RWPE2 (cell line): ENCODE results near the gene RABIF.

Source experiments
- ATAC-seq: fragments of 200-7000 bp; cut with Tn5 transposase; 3 replicates; pipeline ENCODE4 v1.9.1; 2021; ENCODE audit warnings: low read depth
- DNase-seq: peaks from one replicate; pipeline ENCODE4 v3.0.0-alpha.2; 2020; ENCODE audit warnings: low spot score
- H3K27ac ChIP-seq: fragments of 450-650 bp; 2 replicates; pipeline ENCODE4 v1.5.1; 2017; ENCODE audit warnings: mild to moderate bottlenecking; ENCODE audit not compliant: poor library complexity, severe bottlenecking
- H3K27me3 ChIP-seq: fragments of 250-450 bp; sonication (Bioruptor Pico); 2 replicates; pipeline ENCODE4 v1.5.1; 2021; ENCODE audit warnings: mild to moderate bottlenecking, moderate library complexity; ENCODE audit not compliant: insufficient read depth, poor library complexity, severe bottlenecking
- H3K36me3 ChIP-seq: fragments of 250-450 bp; sonication (Bioruptor Pico); 2 replicates; pipeline ENCODE4 v1.5.1; 2020; ENCODE audit warnings: low read depth, mild to moderate bottlenecking, moderate library complexity
- H3K4me1 ChIP-seq: fragments of 250-450 bp; sonication (Bioruptor Pico); 2 replicates; pipeline ENCODE4 v1.5.1; 2021; ENCODE audit warnings: mild to moderate bottlenecking, moderate library complexity; ENCODE audit not compliant: insufficient read depth, poor library complexity, severe bottlenecking
- H3K4me3 ChIP-seq: fragments of 250-450 bp; sonication (Bioruptor Pico); 2 replicates; pipeline ENCODE4 v1.5.1; 2021; ENCODE audit warnings: mild to moderate bottlenecking, moderate library complexity; ENCODE audit not compliant: severe bottlenecking
- H3K9me3 ChIP-seq: fragments of 250-450 bp; sonication (Bioruptor Pico); 2 replicates; pipeline ENCODE4 v1.5.1; 2021; ENCODE audit warnings: mild to moderate bottlenecking, moderate library complexity; ENCODE audit not compliant: severe bottlenecking
- CTCF ChIP-seq: fragments of 450-650 bp; IDR thresholded peaks from one replicate; pipeline ENCODE4 v1.5.1; 2017; ENCODE audit warnings: mild to moderate bottlenecking, moderate library complexity; ENCODE audit not compliant: poor library complexity, severe bottlenecking

RABIF gene

GRCh38 chr1:202850593-202851362 is 38.2 kb downstream of the RABIF start:
- ATAC-seq (no peak), DNase-seq (no peak)
- H3K27ac ChIP-seq: no peak overlapping the region
- H3K27me3 ChIP-seq: no peaks in the 10 kb centered on the region
- no peaks in the 10 kb centered on the region for H3K4me1 ChIP-seq
- H3K4me3 ChIP-seq: no peak overlapping the region
- no peak for TF ChIP-seq CTCF
- H3K36me3 ChIP-seq: no peaks in the 10 kb centered on the region
- no peaks in the 10 kb centered on the region for H3K9me3 ChIP-seq

GRCh38 chr1:202848191-202848542 is 40.8 kb downstream of the RABIF start:
- Histone ChIP-seq H3K4me3 (no peak overlapping the region), H3K9me3 (no peaks in the 10 kb centered on the region), H3K27ac (no peak overlapping the region), H3K4me1 (no peaks in the 10 kb centered on the region), H3K27me3 (no peaks in the 10 kb centered on the region), H3K36me3 (no peaks in the 10 kb centered on the region)
- DNase-seq: no peak
- TF ChIP-seq CTCF: no peak
- no peak for ATAC-seq

GRCh38 chr1:202844935-202845334 is 44.0 kb downstream of the RABIF start:
- H3K4me3 ChIP-seq: no peak overlapping the region
- DNase-seq: no peak
- H3K9me3 ChIP-seq: no peaks in the 10 kb centered on the region

GRCh38 chr1:202844259-202844658 is 44.7 kb downstream of the RABIF start:
- Histone ChIP-seq H3K27me3 (no peaks in the 10 kb centered on the region), H3K4me1 (no peaks in the 10 kb centered on the region), H3K9me3 (no peaks in the 10 kb centered on the region), H3K27ac (no peak overlapping the region), H3K36me3 (no peaks in the 10 kb centered on the region), H3K4me3 (no peak overlapping the region)
- TF ChIP-seq CTCF: no peak
- ATAC-seq (peak; percentile 58), DNase-seq (no peak)

More at GRCh38 chr1:202844935-202845334, 44.0 kb downstream of the RABIF start:
- Histone ChIP-seq H3K27me3 (no peaks in the 10 kb centered on the region), H3K27ac (no peak overlapping the region), H3K4me1 (no peaks in the 10 kb centered on the region), H3K36me3 (no peaks in the 10 kb centered on the region)
- TF ChIP-seq CTCF: no peak
- ATAC-seq: no peak

GRCh38 chr1:202843081-202843480 is 45.9 kb downstream of the RABIF start:
- no peaks in the 10 kb centered on the region for H3K4me1 ChIP-seq
- no peak overlapping the region for H3K27ac ChIP-seq
- no peak for TF ChIP-seq CTCF
- no peak overlapping the region for H3K4me3 ChIP-seq
- no peak for DNase-seq
- no peaks in the 10 kb centered on the region for H3K27me3 ChIP-seq
- H3K36me3 ChIP-seq: no peaks in the 10 kb centered on the region
- ATAC-seq: no peak
- no peaks in the 10 kb centered on the region for H3K9me3 ChIP-seq
